GM12891 (cell line): ENCODE measurements around the gene PDE8A.

ENCODE experiments used
- PAX5 ChIP-seq: IDR thresholded peaks from 2 replicates; pipeline ENCODE4 v1.6.1; 2011; ENCODE audit warnings: low read length, moderate library complexity, mild to moderate bottlenecking; ENCODE audit not compliant: insufficient read depth, severe bottlenecking
- POLR2A ChIP-seq: IDR thresholded peaks from 2 replicates; pipeline ENCODE4 v1.6.1; 2011; ENCODE audit warnings: low read depth, low read length, control low read depth
- POLR2AphosphoS5 ChIP-seq: IDR thresholded peaks from 2 replicates; pipeline ENCODE4 v1.6.1; 2011; ENCODE audit warnings: low read depth, low read length, control low read depth
- POU2F2 ChIP-seq: IDR thresholded peaks from 2 replicates; pipeline ENCODE4 v1.6.1; 2011; ENCODE audit warnings: low read depth, mild to moderate bottlenecking, control low read depth, low read length, moderate library complexity
- SPI1 ChIP-seq: IDR thresholded peaks from 2 replicates; pipeline ENCODE4 v1.6.1; 2011; ENCODE audit warnings: low read depth, low read length, control low read depth
- TAF1 ChIP-seq: IDR thresholded peaks from 2 replicates; pipeline ENCODE4 v1.6.1; 2011; ENCODE audit warnings: low read depth, low read length, control low read depth

GRCh38 chr15:85024509-85025336 lies 43.1 kb downstream of the PDE8A start:
- TF ChIP-seq POLR2A (no peak), TAF1 (no peak), POLR2AphosphoS5 (no peak), SPI1 (no peak), PAX5 (no peak), POU2F2 (no peak)
